NCI-H510A (cell line): Measurements from ENCODE around the gene RBM26.

Experiments used
- DNase-seq: peaks from one replicate; lab custom pipeline; 2025; lab: John Stamatoyannopoulos, UW

RBM26 gene

GRCh38 chr13:79273045-79273444, 133.0 kb downstream of the RBM26 start:
- no peak for DNase-seq

DNA sequence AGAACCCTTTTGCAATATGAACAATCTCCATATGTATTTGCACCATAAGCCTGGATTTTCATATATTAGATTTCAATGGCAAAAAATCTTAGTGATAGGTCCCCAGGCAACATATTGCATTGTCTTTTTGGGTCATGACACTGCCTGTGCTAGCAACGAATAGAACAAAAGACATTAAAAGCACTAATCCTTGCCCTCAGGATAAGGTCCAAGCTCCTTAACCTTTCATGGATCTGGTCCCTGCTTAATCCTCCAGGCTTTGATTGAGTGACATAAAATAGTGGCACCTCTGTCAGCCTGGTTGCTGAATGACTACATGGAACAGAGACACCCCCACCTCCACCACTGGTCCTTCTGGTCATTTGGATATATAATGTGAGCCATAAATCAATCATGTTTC, 134.4 kb downstream of the RBM26 start:
- no peak for DNase-seq

DNA sequence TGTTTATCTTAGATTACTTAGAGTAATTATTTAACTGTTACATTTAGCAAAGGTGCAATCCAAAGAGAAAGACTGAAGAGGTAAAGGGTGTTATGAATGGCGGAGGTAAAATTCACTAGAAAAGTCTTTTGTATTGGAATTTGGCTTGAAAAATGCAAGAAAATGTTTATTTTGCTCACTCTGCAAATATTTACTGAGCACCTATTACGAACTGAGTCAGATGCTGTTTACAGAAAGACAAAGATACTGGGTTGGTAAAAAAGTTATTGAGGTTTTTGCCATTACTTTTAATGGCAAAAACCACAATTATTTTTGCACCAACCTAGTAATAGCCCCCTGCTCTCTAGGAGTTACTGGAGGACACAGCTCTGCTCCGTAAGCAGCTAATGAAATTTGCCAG, 135.2 kb downstream of the RBM26 start:
- no peak for DNase-seq
